IPS-20b (cell line): Measurements from ENCODE around the gene ERH.

Experiments
- H3K27ac ChIP-seq: one replicate; pipeline ENCODE4 v1.5.1; 2013; ENCODE audit warnings: low read length
- H3K27me3 ChIP-seq: 2 replicates; pipeline ENCODE4 v1.6.1; 2013; ENCODE audit warnings: mild to moderate bottlenecking, low read length, inconsistent platforms; ENCODE audit not compliant: insufficient read depth
- H3K36me3 ChIP-seq: 2 replicates; pipeline ENCODE4 v1.6.1; 2013; ENCODE audit warnings: low read depth, mild to moderate bottlenecking, inconsistent platforms, low read length, moderate library complexity; ENCODE audit not compliant: insufficient read depth
- H3K4me1 ChIP-seq: 2 replicates; pipeline ENCODE4 v1.6.1; 2013; ENCODE audit warnings: mild to moderate bottlenecking, control low read depth, inconsistent platforms, low read length, moderate library complexity; ENCODE audit not compliant: insufficient read depth
- H3K4me3 ChIP-seq: 2 replicates; pipeline ENCODE4 v1.5.1; 2013; ENCODE audit warnings: mild to moderate bottlenecking, low read length, inconsistent platforms
- H3K9ac ChIP-seq: 2 replicates; pipeline ENCODE4 v1.6.1; 2013; ENCODE audit warnings: low read depth, mild to moderate bottlenecking, inconsistent platforms, low read length, moderate library complexity
- H3K9me3 ChIP-seq: 2 replicates; pipeline ENCODE4 v1.6.1; 2013; ENCODE audit warnings: mild to moderate bottlenecking, low read depth, low read length, inconsistent platforms; ENCODE audit not compliant: insufficient read depth

ERH gene

DNA sequence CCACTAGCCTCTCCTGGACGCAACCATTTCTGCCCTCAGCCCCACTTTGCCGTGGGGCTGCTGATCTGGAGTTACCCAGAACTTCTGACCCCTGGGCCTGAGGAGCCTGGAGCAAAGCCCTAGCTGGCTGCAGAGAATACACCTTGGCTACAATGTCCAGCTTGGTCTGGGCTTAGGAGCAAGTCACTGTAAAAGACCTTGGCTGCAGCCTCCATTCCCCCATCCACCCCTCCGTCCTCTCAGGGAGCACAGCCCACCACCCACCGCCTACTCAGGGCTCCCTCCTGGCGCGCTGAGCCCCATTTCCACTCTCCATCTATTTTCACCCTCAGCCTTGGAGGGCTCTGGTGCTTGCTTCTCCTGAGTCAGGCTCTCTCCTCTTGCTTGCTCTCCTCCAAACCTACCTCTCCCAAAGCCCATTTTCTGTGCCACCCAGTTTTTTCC, 42.9 kb downstream of the ERH start:
- H3K27me3 ChIP-seq, result no peaks in the 10 kb centered on the region
- H3K27ac ChIP-seq, result no peak overlapping the region
- 0 out of 2 replicates have a peak, but pooled peaks cover 2% of the 10 kb centered on the region for H3K4me1 ChIP-seq
- H3K9ac ChIP-seq, result no peak overlapping the region
- no peaks in the 10 kb centered on the region for H3K9me3 ChIP-seq
- H3K4me3 ChIP-seq, result no peak overlapping the region
- H3K36me3 ChIP-seq, result no peaks in the 10 kb centered on the region

DNA sequence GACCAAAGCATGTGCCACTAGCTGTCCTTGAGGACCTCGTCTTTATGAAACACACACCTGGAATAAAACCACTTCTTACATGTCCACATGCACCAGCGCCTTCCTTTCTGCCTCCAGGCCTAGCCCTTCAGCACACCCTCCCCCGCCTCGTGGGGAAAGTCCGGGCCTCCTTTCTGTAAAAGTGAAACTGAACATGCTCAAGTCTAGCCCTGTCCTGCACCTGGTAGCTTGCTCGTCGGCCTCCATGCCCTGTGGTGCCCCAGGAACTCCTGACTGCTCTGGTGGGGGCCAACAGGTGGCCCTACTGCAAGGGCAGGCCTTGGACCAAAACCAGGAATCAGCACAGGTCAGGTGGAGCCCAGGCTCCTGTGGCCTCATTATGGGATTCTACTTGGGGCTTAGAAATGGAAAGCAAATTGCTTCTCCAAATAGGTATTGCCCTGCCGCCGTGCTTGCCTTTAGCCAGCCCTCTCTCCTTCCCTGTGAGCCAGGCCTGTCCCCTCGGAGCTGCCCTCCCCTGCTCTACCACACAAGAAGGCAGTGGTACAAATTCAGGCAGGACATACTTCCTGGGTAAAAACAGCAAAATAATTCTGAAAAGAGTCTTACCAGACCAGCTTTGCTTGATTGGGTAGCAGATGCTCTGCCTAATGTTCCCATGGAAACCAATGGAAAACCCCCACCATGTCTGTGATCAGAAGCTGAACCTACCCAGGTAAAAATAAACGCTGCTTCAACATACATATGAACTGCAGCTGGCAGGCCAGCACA, 43.5 kb downstream of the ERH start:
- no peak overlapping the region for H3K27ac ChIP-seq
- H3K9ac ChIP-seq, result no peak overlapping the region

DNA sequence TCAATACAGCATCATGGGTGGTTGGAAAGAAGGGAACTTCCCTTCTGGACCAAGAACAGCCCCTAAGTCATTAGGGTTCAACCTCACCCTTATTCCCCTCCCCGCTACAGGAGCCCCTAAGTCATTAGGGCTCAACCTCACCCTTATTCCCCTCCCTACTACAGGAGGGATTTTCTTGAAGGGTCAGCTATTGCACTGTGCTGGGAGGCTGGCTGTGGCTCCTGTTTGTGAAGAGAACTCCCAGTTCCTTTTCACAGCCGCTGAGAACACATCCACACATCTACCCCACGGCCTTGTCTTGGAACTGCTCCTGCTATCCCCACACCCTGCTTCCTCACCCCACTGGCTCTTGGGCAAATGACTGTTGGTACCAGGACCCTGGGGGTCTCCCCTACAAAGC, 44.9 kb downstream of the ERH start:
- H3K27me3 ChIP-seq, result no peaks in the 10 kb centered on the region
- no peaks in the 10 kb centered on the region for H3K36me3 ChIP-seq
- no peak overlapping the region for H3K9ac ChIP-seq
- H3K9me3 ChIP-seq, result no peaks in the 10 kb centered on the region
- 0 out of 2 replicates have a peak, but pooled peaks cover 2% of the 10 kb centered on the region for H3K4me1 ChIP-seq
- no peak overlapping the region for H3K27ac ChIP-seq
- H3K4me3 ChIP-seq, result no peak overlapping the region

More for the DNA sequence above, 43.5 kb downstream of the ERH start:
- Histone ChIP-seq H3K4me3 (no peak overlapping the region), H3K9me3 (no peaks in the 10 kb centered on the region), H3K27me3 (no peaks in the 10 kb centered on the region), H3K36me3 (no peaks in the 10 kb centered on the region), H3K4me1 (0 out of 2 replicates have a peak, but pooled peaks cover 2% of the 10 kb centered on the region)

DNA sequence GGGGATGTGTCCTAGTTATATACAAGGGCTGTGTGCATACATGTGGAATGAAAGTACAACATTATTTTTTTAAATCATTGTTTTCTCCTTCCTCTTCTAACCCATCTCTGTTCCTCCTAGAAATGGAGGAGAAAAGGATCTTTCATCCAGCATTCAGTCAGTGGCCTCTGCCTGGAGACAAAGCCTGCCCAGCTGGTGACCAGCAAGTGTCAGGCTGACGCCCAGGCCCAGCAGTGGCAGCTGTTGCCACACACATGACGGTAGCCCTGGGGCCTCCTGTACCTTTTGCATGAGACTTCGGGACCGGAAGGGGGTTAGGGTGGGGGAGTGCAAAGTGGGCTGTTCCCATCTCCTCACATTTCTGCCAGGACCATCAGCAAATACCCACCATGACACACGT, 46.2 kb downstream of the ERH start:
- Histone ChIP-seq H3K27me3 (no peaks in the 10 kb centered on the region), H3K9me3 (no peaks in the 10 kb centered on the region), H3K4me1 (0 out of 2 replicates have a peak, but pooled peaks cover 2% of the 10 kb centered on the region), H3K36me3 (no peaks in the 10 kb centered on the region), H3K27ac (no peak overlapping the region), H3K9ac (no peak overlapping the region), H3K4me3 (no peak overlapping the region)

DNA sequence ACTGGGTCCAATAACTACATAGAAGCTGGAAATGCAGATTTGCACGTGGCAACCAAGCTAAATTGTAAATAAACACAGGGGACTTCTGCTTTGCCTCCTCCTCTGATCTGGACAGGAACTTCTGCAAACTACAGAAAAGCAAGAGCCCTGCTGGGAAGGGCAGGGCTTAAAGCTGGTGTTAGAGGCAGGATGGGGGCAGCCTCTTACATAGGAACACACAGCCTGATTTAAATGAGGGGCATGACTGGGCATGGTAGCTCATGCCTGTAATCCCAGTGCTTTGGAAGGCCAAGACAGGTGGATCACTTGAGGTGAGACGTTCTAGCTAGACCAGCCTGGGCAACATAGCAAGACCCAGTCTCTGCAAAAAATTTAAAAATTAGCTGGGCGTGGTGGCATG, 46.7 kb downstream of the ERH start:
- no peaks in the 10 kb centered on the region for H3K27me3 ChIP-seq
- H3K27ac ChIP-seq, result no peak overlapping the region
- no peak overlapping the region for H3K4me3 ChIP-seq
- no peaks in the 10 kb centered on the region for H3K9me3 ChIP-seq
- no peaks in the 10 kb centered on the region for H3K36me3 ChIP-seq
- H3K4me1 ChIP-seq, result 0 out of 2 replicates have a peak, but pooled peaks cover 2% of the 10 kb centered on the region
- H3K9ac ChIP-seq, result no peak overlapping the region

DNA sequence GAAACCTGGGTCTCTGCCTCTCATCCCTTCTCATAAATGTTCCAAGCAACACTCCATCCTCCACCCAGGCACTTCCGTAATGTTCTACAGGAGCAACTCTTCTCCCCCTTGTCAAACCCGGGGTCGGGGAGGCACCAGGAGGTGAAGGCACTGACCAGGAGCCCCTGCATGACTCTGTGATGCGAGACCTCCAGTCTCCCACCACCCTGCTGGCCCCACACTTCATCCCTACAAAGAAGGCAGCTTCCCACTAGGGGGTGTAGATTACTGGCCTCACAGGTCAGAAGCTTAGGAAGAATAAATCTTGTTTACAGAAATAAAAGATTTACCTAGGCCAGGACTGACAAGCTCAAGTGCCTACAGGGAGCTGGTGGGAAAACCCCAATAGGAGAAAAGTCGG, 47.2 kb downstream of the ERH start:
- H3K27ac ChIP-seq, result no peak overlapping the region
- no peaks in the 10 kb centered on the region for H3K27me3 ChIP-seq
- H3K4me3 ChIP-seq, result no peak overlapping the region
- no peaks in the 10 kb centered on the region for H3K9me3 ChIP-seq
- H3K36me3 ChIP-seq, result no peaks in the 10 kb centered on the region
- H3K4me1 ChIP-seq, result 0 out of 2 replicates have a peak, but pooled peaks cover 2% of the 10 kb centered on the region
- no peak overlapping the region for H3K9ac ChIP-seq

DNA sequence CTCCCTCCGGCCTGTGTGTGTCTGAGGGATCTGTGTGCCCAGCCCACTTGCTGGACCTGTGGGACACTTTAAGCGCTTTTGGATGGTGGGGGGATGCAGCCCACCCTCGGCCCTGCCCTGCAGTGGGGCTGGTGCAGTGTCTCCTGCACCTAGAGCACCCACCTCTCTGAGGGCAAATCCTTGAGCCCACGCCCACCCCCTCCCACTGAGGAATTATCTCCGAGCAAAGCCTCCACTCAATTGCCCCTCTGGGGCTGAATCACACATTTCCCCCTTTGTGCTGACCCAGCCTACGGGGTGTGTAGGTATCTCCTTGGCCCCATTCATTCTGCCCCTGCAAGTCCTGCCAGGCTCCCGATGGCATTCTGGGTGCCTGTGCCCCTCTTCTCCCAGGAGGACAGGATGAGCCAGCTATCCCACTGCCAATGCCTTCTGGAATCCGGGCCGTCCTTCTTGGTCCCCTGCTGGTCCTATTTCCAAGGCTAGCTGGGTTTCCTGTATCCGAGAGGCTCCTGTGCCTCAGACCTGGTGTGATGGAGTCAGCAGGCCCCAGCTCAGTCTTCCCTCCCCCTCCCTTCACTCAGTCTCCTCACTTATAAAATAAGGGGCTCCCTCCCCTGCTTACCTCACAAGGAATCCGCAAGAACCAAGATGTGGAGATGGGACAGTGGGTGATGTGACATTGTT, 48.9 kb downstream of the ERH start:
- Histone ChIP-seq H3K9ac (no peak overlapping the region), H3K27me3 (no peaks in the 10 kb centered on the region), H3K9me3 (no peaks in the 10 kb centered on the region), H3K27ac (no peak overlapping the region), H3K4me3 (no peak overlapping the region), H3K36me3 (no peaks in the 10 kb centered on the region), H3K4me1 (0 out of 2 replicates have a peak, but pooled peaks cover 2% of the 10 kb centered on the region)

DNA sequence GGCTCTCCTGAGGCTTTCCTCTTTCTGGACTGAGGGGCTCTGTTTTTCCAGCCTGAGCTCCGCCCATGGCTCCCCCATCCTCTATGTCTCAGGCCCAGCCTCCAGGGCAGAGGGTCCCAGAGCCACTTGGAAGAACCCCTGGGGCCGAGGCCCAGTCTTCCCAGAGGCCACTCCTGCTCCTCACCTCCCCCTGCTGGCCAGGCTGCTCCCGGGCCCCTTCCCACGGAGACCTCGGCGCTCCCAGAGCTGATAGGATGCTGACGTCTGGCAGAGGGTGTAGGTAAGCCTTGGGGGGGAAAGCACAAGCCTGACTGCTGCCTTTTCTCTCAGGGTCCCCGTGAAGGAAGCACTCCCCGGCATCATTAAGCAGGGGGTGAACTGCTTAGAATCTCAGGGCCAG, 51.4 kb downstream of the ERH start:
- no peaks in the 10 kb centered on the region for H3K9me3 ChIP-seq
- no peaks in the 10 kb centered on the region for H3K36me3 ChIP-seq
- H3K9ac ChIP-seq, result no peak overlapping the region
- H3K27me3 ChIP-seq, result no peaks in the 10 kb centered on the region
- H3K4me1 ChIP-seq, result 0 out of 2 replicates have a peak, but pooled peaks cover 2% of the 10 kb centered on the region
- no peak overlapping the region for H3K27ac ChIP-seq
- no peak overlapping the region for H3K4me3 ChIP-seq

DNA sequence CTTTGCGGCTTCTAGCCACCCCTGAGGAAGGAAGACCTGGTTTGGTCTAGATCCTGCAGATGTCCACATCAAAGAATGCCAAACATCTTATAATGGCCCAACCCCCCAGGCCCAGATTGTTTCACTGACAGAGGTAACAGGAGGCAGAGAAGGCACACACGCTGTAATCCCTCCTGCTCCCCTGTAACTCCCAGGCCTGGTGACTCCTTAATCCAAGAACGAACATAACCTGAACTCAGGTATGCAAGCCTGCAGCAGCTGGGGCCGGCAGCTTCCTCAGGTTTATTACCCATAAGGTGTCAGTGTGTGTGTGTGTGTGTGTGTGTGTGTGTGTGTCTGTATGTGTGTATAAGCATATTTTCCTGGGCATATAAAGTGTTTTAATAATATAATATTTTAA, 52.7 kb downstream of the ERH start:
- no peaks in the 10 kb centered on the region for H3K36me3 ChIP-seq
- H3K4me3 ChIP-seq, result no peak overlapping the region
- H3K27me3 ChIP-seq, result no peaks in the 10 kb centered on the region
- H3K27ac ChIP-seq, result no peak overlapping the region
- H3K9ac ChIP-seq, result no peak overlapping the region
- no peaks in the 10 kb centered on the region for H3K4me1 ChIP-seq
- H3K9me3 ChIP-seq, result no peaks in the 10 kb centered on the region

DNA sequence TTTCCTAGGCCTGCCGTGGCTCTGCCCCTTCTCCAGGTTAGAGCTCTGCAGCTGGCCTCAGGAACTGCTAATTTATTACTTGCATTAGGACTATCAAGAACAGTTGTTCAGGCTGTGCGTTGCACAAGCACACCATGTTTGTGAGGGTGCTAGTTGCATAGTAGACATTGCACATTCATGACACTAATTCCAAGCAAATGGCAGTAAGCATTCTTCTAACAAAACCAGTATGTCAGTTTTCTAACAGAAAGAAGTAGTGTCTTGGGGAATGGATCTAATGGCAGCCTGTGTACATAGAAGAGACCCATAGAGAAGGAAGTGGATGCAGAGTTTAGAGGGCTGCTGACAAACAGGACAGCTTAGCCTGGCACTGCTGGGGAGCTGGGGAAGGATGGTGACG, 53.9 kb downstream of the ERH start:
- Histone ChIP-seq H3K9me3 (no peaks in the 10 kb centered on the region), H3K36me3 (no peaks in the 10 kb centered on the region), H3K27me3 (no peaks in the 10 kb centered on the region), H3K9ac (no peak overlapping the region), H3K27ac (no peak overlapping the region), H3K4me1 (no peaks in the 10 kb centered on the region), H3K4me3 (no peak overlapping the region)

DNA sequence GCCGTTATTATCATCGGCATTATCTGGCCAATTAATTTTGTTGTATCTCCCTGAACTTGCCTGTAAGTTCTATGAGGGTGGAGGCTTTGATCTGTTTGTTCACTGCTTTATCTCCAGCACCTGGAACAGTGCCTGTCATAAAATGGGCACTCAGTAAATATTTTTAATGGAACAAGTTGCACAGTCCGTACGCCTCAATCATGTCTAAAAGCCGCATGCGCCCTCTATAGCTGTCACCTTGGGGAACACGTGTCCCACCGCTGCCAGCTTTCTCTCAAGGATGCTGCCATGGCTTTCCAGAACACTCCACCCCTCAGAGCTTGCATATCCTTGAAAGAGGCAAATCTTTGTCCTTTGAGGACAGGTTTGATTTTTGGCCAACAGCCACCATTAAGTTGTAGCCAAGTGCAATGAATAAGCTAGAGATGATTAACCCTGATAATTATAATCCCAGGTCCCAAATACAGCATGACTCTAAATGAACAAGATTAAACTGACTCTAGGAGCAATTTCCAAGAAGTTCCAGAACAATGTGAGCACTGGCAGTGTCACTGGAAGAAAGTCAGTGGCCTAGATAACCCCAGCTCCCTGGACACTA, 55.1 kb downstream of the ERH start:
- Histone ChIP-seq H3K4me3 (no peak overlapping the region), H3K27me3 (no peaks in the 10 kb centered on the region), H3K36me3 (no peaks in the 10 kb centered on the region), H3K9me3 (no peaks in the 10 kb centered on the region), H3K27ac (no peak overlapping the region), H3K9ac (no peak overlapping the region), H3K4me1 (no peaks in the 10 kb centered on the region)
